Astrocyte (in vitro differentiated cells and primary cell): ENCODE data around the gene MAP2. TPM values are rescaled to one million over a fixed set of nuclear protein-coding genes. Genes with fewer than 3 reads are reported as not detected.

Source experiments
- DNase-seq: peaks from one replicate; pipeline ENCODE4 v3.0.0-alpha.2; 2010; ENCODE audit warnings: low read depth
- FAIRE-seq: peaks from 2 replicates; lab custom pipeline; 2011; peaks lifted over from hg19 to GRCh38; lab: Jason Lieb, UNC
- H2AFZ ChIP-seq: 2 replicates; pipeline ENCODE4 v1.6.0; 2012; ENCODE audit warnings: low read depth, low read length, inconsistent platforms
- H3K27ac ChIP-seq: 2 replicates; pipeline ENCODE4 v1.5.1; 2011; ENCODE audit warnings: low read depth, low read length, inconsistent platforms
- H3K27me3 ChIP-seq: 2 replicates; pipeline ENCODE4 v1.6.0; 2011; ENCODE audit warnings: low read length, inconsistent platforms; ENCODE audit not compliant: insufficient read depth
- H3K36me3 ChIP-seq: 2 replicates; pipeline ENCODE4 v1.5.1; 2011; ENCODE audit warnings: low read length, inconsistent platforms; ENCODE audit not compliant: insufficient read depth
- H3K4me1 ChIP-seq: 2 replicates; pipeline ENCODE4 v1.5.1; 2011; ENCODE audit warnings: low read length, inconsistent platforms; ENCODE audit not compliant: insufficient read depth
- H3K4me2 ChIP-seq: 2 replicates; pipeline ENCODE4 v1.6.0; 2012; ENCODE audit warnings: low read length, inconsistent platforms
- H3K4me3 ChIP-seq: 2 replicates; pipeline ENCODE4 v1.5.1; 2011; ENCODE audit warnings: low read depth, mild to moderate bottlenecking, low read length, inconsistent platforms; ENCODE audit not compliant: insufficient read depth
- H3K79me2 ChIP-seq: 2 replicates; pipeline ENCODE4 v1.6.0; 2012; ENCODE audit warnings: mild to moderate bottlenecking, low read length, inconsistent platforms; ENCODE audit not compliant: insufficient read depth
- H3K9ac ChIP-seq: 2 replicates; pipeline ENCODE4 v1.6.0; 2012; ENCODE audit warnings: mild to moderate bottlenecking, low read length, inconsistent platforms
- H3K9me3 ChIP-seq: 2 replicates; pipeline ENCODE4 v1.5.1; 2012; ENCODE audit warnings: low read depth, mild to moderate bottlenecking, low read length, inconsistent platforms; ENCODE audit not compliant: insufficient read depth
- H4K20me1 ChIP-seq: 2 replicates; pipeline ENCODE4 v1.6.0; 2012; ENCODE audit warnings: low read length, inconsistent platforms; ENCODE audit not compliant: insufficient read depth
- H3K27ac Mint-ChIP-seq: one replicate; pipeline ENCODE4 v1.8.0; 2021; ENCODE audit warnings: mild to moderate bottlenecking, mixed read lengths; ENCODE audit not compliant: unreplicated experiment
- H3K27me3 Mint-ChIP-seq: one replicate; pipeline ENCODE4 v1.8.0; 2021; ENCODE audit warnings: low read depth, mixed read lengths; ENCODE audit not compliant: unreplicated experiment
- H3K36me3 Mint-ChIP-seq: one replicate; pipeline ENCODE4 v1.8.0; 2021; ENCODE audit warnings: low read depth, mixed read lengths; ENCODE audit not compliant: unreplicated experiment
- H3K4me1 Mint-ChIP-seq: one replicate; pipeline ENCODE4 v1.8.0; 2021; ENCODE audit warnings: low read depth, mixed read lengths; ENCODE audit not compliant: unreplicated experiment
- H3K4me3 Mint-ChIP-seq: one replicate; pipeline ENCODE4 v1.8.0; 2021; ENCODE audit warnings: mild to moderate bottlenecking, moderate library complexity, mixed read lengths; ENCODE audit not compliant: unreplicated experiment
- H3K9me3 Mint-ChIP-seq: one replicate; pipeline ENCODE4 v1.8.0; 2021; ENCODE audit warnings: mild to moderate bottlenecking, mixed read lengths; ENCODE audit not compliant: unreplicated experiment
- EZH2 ChIP-seq: IDR thresholded peaks from 2 replicates; pipeline ENCODE4 v1.6.1; 2012; ENCODE audit warnings: mild to moderate bottlenecking, low read length, inconsistent platforms; ENCODE audit not compliant: insufficient read depth
- total RNA-seq: library from RNA; stranded (reverse); gene quantifications from 2 replicates; pipeline ENCODE4 v1.2.1, GENCODE V29; 2021
- TF ChIP-seq, protein P1 (sequence below): IDR thresholded peaks from 2 replicates; pipeline ENCODE4 v1.5.1; 2011; ENCODE audit warnings: low read depth, mild to moderate bottlenecking, inconsistent platforms, low read length, moderate library complexity; ENCODE audit not compliant: insufficient read depth

Gene MAP2
- total RNA-seq, 1 donor from 2014 or later, result 15.9 TPM

DNA sequence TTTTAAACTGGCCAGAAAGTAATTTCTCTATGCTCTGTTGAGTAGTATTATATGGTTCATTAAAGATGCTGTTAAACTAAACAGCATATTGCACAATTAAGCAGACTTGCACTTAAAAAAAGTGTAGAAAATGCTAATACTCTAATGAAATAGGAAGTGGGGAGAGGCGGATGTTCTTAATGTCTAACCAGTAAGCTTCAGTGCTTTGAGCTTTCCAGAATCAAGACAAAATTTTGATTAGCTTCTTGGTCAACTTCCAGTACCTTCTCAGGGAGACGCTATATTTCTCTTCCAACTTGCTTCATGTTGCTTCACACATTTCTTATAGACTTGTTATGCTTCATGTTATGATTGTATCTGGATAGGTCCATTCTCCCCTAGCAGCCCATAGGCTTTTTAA is 89.1 kb downstream of the MAP2 start:
- Histone ChIP-seq H3K27me3 (no peaks in the 10 kb centered on the region), H2AFZ (no peak overlapping the region), H3K9ac (no peak overlapping the region), H3K27ac (no peak overlapping the region), H3K36me3 (no peaks in the 10 kb centered on the region), H3K9me3 (no peaks in the 10 kb centered on the region), H3K4me2 (no peak overlapping the region), H4K20me1 (no peaks in the 10 kb centered on the region), H3K79me2 (no peaks in the 10 kb centered on the region), H3K4me3 (no peak overlapping the region), H3K4me1 (no peaks in the 10 kb centered on the region)
- Mint-ChIP-seq H3K27me3 (no peaks in the 10 kb centered on the region), H3K4me3 (no peak overlapping the region), H3K27ac (no peak overlapping the region), H3K4me1 (peaks cover 3% of the 10 kb centered on the region), H3K9me3 (no peaks in the 10 kb centered on the region), H3K36me3 (no peaks in the 10 kb centered on the region)
- FAIRE-seq (no peak), DNase-seq (no peak)
- TF ChIP-seq, protein P1, sequence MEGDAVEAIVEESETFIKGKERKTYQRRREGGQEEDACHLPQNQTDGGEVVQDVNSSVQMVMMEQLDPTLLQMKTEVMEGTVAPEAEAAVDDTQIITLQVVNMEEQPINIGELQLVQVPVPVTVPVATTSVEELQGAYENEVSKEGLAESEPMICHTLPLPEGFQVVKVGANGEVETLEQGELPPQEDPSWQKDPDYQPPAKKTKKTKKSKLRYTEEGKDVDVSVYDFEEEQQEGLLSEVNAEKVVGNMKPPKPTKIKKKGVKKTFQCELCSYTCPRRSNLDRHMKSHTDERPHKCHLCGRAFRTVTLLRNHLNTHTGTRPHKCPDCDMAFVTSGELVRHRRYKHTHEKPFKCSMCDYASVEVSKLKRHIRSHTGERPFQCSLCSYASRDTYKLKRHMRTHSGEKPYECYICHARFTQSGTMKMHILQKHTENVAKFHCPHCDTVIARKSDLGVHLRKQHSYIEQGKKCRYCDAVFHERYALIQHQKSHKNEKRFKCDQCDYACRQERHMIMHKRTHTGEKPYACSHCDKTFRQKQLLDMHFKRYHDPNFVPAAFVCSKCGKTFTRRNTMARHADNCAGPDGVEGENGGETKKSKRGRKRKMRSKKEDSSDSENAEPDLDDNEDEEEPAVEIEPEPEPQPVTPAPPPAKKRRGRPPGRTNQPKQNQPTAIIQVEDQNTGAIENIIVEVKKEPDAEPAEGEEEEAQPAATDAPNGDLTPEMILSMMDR, result no peak
- no peak for TF ChIP-seq EZH2

DNA sequence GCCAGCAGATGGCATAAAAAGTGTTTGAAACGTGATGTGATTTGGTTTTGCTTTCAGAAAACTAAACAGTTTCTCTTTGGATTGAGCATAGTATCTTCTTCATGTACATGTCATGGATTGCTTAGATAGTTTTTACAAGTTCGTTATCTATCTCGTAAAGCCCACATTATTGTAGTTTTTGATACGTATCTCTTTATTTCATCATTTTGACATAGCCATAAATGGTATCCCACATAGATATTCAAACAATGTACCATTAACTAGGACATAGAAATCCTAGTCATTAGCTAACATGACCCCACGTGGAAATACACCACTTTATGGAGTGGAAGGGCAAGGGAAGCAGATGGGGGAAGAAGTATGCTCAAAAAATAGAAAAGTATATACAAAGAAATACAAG is 93.6 kb downstream of the MAP2 start:
- Histone ChIP-seq H2AFZ (no peak overlapping the region), H3K27me3 (no peaks in the 10 kb centered on the region), H3K4me2 (no peak overlapping the region), H3K79me2 (no peaks in the 10 kb centered on the region), H3K4me1 (no peaks in the 10 kb centered on the region), H3K9me3 (no peaks in the 10 kb centered on the region), H3K9ac (no peak overlapping the region), H4K20me1 (no peaks in the 10 kb centered on the region), H3K27ac (no peak overlapping the region), H3K4me3 (no peak overlapping the region), H3K36me3 (no peaks in the 10 kb centered on the region)
- Mint-ChIP-seq H3K4me1 (no peaks in the 10 kb centered on the region), H3K27ac (no peak overlapping the region), H3K27me3 (no peaks in the 10 kb centered on the region), H3K9me3 (no peaks in the 10 kb centered on the region), H3K36me3 (no peaks in the 10 kb centered on the region), H3K4me3 (no peak overlapping the region)
- TF ChIP-seq, protein P1, result no peak
- no peak for TF ChIP-seq EZH2
- FAIRE-seq (peak; percentile 39), DNase-seq (no peak)

DNA sequence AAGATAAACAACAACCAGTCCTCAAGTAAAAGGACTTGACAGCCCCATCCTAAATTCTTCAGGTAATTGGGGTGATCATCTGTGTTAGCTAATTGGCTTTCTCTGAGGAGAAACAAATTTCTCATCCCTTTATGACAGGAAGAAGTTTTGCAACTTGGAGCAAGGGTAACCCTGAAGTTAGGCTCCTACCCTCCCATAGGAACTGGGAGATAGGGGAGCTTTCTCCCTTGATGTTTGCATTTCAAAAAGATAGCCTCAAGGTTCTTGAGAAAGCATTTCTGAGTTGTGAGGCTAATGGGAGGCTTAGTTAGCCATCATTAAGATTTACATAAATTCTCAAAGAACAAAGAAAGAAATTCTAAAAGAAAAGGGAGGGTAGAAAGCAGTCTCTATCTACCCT is 95.4 kb downstream of the MAP2 start:
- Mint-ChIP-seq H3K4me1 (peaks cover 2% of the 10 kb centered on the region), H3K9me3 (no peaks in the 10 kb centered on the region), H3K27ac (no peak overlapping the region), H3K27me3 (no peaks in the 10 kb centered on the region), H3K4me3 (no peak overlapping the region), H3K36me3 (no peaks in the 10 kb centered on the region)
- Histone ChIP-seq H3K4me1 (peaks cover 17% of the 10 kb centered on the region), H3K79me2 (no peaks in the 10 kb centered on the region), H3K9ac (no peak overlapping the region), H3K36me3 (no peaks in the 10 kb centered on the region), H3K27ac (no peak overlapping the region), H3K9me3 (no peaks in the 10 kb centered on the region), H2AFZ (no peak overlapping the region), H3K4me2 (no peak overlapping the region), H3K4me3 (no peak overlapping the region), H3K27me3 (no peaks in the 10 kb centered on the region), H4K20me1 (no peaks in the 10 kb centered on the region)
- TF ChIP-seq, protein P1, result no peak
- no peak for TF ChIP-seq EZH2
- FAIRE-seq, result no peak
- no peak for DNase-seq
